HG03066 (cell line): ENCODE measurements around the gene RSAD2.
A peak's percentile ranks its signal among the peaks of the same experiment; 100 is the strongest.
"Not testable (repeated sequence)": the region's sequence is repeated elsewhere in the genome, so short reads cannot be mapped to it uniquely, and the experiment has no call there.

Experiments
- ATAC-seq: cut with Tn5 transposase; IDR thresholded peaks from one replicate; pipeline ENCODE4 v1.9.1; 2021; ENCODE audit warnings: low read depth; ENCODE audit not compliant: unreplicated experiment

RSAD2 gene

DNA sequence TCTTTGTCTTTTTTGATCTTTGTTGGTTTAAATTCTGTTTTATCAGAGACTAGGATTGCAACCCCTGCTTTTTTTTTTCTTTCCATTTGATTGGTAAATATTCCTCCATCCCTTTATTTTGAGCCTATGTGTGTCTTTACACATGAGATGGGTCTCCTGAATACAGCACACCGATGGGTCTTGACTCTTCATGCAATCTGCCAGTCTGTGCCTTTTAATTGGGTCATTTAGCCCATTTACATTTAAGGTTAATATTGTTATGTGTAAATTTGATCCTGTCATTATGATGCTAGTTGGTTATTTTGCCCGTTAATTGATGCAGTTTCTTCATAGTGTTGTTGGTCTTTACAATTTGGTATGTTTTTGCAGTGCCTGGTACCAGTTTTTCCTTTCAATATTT is 25.0 kb downstream of the RSAD2 start:
- not testable (repeated sequence) for ATAC-seq

GRCh38 chr2:6905668-6906067 is 28.1 kb downstream of the RSAD2 start:
- ATAC-seq = no peak

- ATAC-seq = no peak
Observed at GRCh38 chr2:6906165-6906741, 28.7 kb downstream of the RSAD2 start.

- ATAC-seq = no peak
Observed at GRCh38 chr2:6908291-6908690, 30.7 kb downstream of the RSAD2 start.

- ATAC-seq = peak; percentile 98
Observed at GRCh38 chr2:6909431-6910385, 32.1 kb downstream of the RSAD2 start.

DNA sequence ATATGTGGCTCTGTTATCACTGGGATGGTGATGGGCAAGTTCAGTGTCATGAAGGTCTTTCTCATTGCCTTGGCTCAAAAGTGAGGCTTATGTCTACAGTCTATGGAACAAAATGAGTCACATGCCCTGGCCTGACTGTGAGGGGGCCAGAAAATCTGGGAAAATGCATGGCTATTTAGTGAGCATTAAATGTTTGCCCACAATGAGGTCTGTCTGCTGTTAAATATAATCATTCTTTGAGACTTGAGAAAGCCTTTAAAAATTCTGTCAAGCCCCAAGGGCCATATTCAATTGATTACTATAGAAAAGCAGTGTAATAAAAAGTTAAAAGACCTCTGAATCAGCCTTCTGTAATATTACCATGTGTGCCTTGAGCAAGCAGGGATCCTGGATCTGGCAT is 34.1 kb downstream of the RSAD2 start:
- ATAC-seq = no peak

DNA sequence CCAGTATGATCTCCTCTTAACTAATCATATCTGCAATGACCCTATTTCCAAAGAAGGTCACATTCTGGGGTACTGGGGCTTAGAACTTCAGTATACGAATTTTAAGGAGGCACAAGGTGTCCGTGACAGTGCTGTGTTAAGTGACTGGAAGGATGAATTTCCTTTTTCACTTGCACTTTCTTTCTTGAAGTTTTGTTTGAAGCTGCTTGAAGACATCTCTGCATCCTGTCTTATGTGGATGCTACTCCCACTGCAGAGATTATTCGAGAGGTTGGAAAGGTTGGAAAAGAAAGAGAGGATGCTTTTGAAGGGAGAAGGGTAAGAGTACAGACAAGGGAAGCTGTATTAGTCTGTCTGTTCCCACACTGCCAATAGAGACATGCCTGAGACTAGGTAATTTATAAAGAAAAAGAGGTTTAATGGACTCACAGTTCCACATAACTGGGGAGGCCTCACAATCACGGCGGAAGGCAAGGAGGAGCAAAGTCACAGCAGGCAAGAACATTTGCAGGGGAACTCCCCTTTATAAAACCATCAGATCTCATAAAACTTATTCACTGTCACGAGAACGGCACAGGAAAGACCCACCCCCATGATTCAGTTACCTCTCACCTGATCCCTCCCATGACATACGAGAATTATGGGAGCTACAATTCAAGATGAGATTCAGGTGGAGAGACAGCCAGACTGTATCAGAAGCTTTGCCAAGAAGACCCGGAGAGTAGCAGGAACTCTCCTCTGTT is 36.0 kb downstream of the RSAD2 start:
- no peak for ATAC-seq

DNA sequence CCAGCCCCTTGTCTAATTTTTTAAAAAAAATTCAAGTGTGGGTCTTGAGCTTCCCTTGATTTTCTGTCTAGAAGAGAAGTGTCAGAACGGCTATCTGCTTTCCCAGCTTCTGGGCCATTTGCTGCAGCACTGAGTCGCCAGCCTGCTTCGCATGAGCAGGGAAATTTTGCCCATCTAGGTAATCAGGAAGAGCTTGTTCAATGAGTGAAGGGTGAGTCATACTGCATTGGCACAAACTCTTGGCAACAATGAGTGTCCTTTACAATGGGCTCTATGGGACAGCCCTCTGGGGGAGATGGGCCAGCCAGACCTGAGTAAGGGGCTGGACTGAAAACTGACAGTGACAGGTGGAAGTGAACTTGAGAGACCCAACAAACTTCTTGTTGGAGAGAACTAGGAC is 37.3 kb downstream of the RSAD2 start:
- no peak for ATAC-seq

GRCh38 chr2:6915399-6915798 is 37.8 kb downstream of the RSAD2 start:
- ATAC-seq = no peak

- no peak for ATAC-seq
Observed at GRCh38 chr2:6916224-6916623, 38.6 kb downstream of the RSAD2 start.

- ATAC-seq = no peak
Observed at GRCh38 chr2:6916736-6917070, 39.1 kb downstream of the RSAD2 start.

- peak; percentile 78 for ATAC-seq
Observed at GRCh38 chr2:6917071-6917760, 39.6 kb downstream of the RSAD2 start, which contains the start of gene RNF144A. TSS of gene RNF144A (plus strand) at chr2:6917412. CDS start at chr2:6996927, 79,515 bp downstream.

DNA sequence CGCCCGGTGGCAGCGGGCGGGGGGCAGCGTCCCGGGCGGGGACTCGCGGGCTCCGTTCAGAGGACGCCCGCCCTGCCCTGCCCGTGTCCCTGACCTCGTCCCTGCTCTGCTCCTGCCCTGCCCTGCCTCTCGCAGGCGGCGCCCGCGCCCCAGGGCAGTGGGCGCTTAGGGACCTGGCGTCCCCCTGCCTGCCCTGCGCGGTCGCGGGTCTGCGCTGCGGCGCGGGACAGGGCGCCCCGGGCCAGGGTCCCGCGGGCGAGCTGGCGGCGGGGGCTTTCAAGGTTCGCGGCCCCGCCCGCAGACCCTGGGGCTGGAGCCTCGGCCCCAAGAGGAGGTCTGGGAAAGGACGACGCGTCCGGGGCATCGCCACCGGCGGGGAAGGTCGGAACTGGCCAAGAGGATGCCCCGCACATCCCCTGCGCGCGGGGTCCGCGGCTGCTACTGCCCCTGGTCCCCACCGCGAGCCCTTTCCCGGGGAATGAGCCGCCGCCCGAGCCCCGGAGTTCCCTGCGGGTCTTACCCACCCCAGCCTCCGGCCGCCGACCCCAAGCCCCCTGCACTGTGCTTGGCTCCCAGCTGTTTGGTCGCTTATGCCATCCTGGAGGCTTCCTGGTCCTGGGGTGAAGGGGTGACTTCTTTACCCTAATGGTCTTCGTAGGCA is 40.3 kb downstream of the RSAD2 start:
- ATAC-seq = peak; percentile 29

- ATAC-seq = no peak
Observed at GRCh38 chr2:6919901-6920742, 42.5 kb downstream of the RSAD2 start.

DNA sequence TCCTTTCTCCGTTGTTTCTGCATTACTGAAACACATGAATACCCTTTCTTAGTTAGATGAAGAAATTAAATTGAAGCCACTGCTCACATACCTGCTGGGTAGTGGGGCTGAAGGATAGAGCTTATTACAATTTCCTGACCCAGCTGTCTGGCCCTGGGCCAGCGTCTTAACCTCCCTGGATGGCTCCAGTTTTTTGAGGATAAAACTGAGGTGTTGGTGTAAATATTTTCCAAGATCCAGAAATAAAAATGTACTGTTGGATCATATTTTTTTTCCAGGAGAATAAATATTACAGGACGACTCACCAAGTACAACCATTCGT is 43.1 kb downstream of the RSAD2 start:
- ATAC-seq = no peak

DNA sequence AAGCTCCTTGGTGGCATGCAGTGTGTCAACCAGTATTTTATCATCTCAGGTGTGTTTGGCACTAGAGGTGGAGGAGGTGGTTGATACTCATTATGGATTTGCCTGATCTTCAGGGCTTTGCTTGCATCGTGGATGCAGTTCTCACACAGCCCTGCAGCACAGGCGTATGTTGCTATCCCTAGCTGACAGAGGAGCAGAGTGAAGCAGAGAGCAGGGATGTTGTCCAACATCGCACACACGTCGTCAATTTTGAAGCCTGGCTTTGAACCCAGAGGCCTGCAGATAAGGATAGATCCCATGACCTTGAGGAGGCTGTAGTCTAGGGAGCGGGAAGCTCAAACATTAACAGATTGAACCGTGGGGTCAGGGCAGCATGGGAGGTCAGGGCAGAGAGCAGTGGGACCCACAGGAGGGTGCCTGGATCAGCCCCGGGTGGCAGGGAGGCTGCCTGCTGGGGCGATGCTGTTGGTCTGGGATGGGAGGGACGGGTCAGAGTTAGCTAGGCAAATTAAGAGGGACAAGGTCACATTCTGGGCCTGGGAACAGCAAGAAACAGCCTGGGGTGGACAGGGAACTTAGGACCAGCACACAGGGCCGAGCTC is 43.8 kb downstream of the RSAD2 start:
- no peak for ATAC-seq

GRCh38 chr2:6922201-6922656 is 44.7 kb downstream of the RSAD2 start:
- ATAC-seq = no peak

- ATAC-seq = no peak
Observed at GRCh38 chr2:6923319-6923718, 45.7 kb downstream of the RSAD2 start.
